ENCODE data around the gene ARHGAP10.

DNA sequence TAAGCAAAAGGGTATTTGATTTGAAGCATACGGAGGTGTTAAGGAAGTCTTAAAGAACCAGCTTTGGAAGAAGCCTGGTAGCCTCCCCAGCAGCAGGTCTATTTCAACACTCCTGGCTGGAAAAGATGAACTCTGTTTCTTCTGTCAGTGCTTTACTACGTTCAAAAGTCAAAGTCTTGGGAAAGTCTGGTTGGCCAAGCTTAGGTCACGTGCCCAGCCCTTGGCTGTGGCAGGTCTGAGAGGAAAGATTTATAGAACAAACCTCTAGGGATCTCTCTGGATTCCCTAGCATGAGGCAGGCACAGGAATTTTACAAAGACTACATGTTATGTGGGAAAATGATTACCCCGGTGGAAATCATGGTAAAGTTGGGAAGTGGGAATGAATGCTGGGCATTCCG is 8.6 kb upstream of the ARHGAP10 start:
- TF ChIP-seq, protein P1, sequence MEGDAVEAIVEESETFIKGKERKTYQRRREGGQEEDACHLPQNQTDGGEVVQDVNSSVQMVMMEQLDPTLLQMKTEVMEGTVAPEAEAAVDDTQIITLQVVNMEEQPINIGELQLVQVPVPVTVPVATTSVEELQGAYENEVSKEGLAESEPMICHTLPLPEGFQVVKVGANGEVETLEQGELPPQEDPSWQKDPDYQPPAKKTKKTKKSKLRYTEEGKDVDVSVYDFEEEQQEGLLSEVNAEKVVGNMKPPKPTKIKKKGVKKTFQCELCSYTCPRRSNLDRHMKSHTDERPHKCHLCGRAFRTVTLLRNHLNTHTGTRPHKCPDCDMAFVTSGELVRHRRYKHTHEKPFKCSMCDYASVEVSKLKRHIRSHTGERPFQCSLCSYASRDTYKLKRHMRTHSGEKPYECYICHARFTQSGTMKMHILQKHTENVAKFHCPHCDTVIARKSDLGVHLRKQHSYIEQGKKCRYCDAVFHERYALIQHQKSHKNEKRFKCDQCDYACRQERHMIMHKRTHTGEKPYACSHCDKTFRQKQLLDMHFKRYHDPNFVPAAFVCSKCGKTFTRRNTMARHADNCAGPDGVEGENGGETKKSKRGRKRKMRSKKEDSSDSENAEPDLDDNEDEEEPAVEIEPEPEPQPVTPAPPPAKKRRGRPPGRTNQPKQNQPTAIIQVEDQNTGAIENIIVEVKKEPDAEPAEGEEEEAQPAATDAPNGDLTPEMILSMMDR (IDR thresholded peaks at IDR 0.05; ENCODE audit: low read depth, low read length) = no peak
- TF ChIP-seq MAX (IDR thresholded peaks at IDR 0.05; ENCODE audit: low read depth, low read length) (no peak), POLR2A (IDR thresholded peaks at IDR 0.05; ENCODE audit: extremely low read depth, insufficient read length) (no peak), MYC (IDR thresholded peaks at IDR 0.05; ENCODE audit: low read depth, low read length) (no peak)

Measured in NB4 (cell line).